ENCODE measurements around the gene IKZF3.
A peak's percentile ranks its signal among the peaks of the same experiment; 100 is the strongest.

Gene IKZF3

DNA sequence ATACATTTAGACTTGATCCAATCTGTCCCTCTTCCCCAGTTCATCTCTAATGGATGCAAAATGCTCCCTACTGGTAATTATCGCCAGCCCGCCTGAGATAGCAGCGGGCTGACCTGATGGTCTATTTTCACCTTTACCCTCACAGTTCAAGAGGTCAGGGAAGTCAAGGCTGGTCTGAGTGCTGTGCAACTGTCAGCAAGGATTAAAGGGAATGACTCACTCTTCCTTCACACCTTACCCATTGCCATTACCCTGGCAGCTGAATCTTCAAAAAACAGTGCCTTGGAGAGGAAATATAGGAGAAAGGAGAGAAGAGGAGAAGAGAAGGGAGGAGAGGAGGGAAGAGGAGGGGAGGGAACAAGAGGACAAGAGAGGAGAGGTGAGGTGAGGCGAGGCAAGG is 90.1 kb downstream of the IKZF3 start:
- no peak for DNase-seq (ENCODE audit: low read depth in 2 of 2)
- H3K4me3 ChIP-seq (replicated peaks in 1 of 2; ENCODE audit: low read depth in 2 of 2, low read length in 2 of 2): no peak overlapping the region
- TF ChIP-seq, protein P1, sequence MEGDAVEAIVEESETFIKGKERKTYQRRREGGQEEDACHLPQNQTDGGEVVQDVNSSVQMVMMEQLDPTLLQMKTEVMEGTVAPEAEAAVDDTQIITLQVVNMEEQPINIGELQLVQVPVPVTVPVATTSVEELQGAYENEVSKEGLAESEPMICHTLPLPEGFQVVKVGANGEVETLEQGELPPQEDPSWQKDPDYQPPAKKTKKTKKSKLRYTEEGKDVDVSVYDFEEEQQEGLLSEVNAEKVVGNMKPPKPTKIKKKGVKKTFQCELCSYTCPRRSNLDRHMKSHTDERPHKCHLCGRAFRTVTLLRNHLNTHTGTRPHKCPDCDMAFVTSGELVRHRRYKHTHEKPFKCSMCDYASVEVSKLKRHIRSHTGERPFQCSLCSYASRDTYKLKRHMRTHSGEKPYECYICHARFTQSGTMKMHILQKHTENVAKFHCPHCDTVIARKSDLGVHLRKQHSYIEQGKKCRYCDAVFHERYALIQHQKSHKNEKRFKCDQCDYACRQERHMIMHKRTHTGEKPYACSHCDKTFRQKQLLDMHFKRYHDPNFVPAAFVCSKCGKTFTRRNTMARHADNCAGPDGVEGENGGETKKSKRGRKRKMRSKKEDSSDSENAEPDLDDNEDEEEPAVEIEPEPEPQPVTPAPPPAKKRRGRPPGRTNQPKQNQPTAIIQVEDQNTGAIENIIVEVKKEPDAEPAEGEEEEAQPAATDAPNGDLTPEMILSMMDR (IDR thresholded peaks at IDR 0.05; ENCODE audit: low read depth, low read length): no peak

DNA sequence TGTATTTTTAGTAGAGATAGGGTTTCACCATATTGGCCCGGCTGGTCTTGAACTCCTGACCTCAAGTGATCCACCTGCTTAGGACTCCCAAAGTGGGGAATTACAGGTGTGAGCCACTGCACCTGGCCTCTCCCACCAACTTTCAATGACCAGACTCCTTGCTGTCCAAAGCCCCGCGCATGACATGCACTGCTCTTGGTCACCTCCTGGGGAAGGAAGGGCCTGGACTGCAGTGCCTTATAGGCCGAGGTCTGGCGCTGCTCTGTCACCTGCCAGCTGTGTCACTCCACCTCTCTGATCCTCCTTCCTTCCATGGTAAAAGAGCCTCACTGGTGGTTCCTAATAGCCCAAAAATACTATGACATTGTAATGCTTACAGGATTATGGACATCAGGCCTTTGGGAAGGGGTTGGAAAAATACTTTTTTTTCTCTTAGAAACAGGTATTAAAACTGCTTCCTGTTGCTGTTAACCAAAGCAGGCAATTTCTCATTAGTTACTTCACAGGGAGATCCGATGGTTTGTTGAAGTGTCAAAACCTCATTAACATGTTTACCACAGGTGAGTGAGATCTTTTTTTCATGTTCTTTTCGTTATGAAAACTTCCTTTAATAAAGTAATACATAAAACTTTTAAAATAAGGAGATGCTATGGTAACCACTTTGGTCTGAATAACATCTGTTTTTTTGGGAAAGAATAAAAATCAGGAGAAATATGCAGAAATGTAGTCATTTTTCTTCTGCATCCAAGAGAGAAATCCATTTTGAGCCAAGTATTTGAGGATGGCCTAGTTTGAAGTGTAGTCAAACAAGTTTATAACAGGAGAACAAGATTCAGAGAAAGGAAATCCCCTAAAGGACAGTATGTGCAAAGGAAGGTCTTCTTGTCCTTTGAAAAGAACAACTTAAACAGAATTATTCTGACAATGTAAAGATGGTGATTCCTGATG is 90.9 kb downstream of the IKZF3 start:
- TF ChIP-seq, protein P1 (IDR thresholded peaks at IDR 0.05; ENCODE audit: low read depth, low read length): no peak
- no peak for DNase-seq (ENCODE audit: low read depth in 2 of 2)

DNA sequence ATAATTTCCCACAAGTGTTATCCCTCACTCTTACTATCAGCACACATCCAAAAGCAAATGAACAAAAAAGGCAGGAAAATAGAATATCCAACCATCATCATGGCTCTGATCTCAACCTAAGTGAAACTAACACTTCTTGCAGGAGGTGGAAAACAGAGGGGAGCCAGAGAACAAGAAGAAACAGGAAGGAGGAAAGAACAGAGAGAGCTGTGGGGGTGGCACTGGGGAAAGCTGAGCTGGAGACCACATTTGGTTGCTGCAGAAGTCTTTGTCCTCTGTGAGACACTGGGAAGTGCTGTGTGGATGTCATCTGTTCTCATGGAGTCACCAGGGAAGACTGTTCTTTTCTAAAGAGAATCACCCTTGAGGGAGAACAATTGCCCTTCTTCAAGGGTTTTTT is 91.7 kb downstream of the IKZF3 start:
- no peak for DNase-seq (ENCODE audit: low read depth in 2 of 2)
- no peak overlapping the region for H3K4me3 ChIP-seq (replicated peaks in 1 of 2; ENCODE audit: low read depth in 2 of 2, low read length in 2 of 2)
- TF ChIP-seq, protein P1 (IDR thresholded peaks at IDR 0.05; ENCODE audit: low read depth, low read length): no peak

More for the DNA sequence above, 90.9 kb downstream of the IKZF3 start:
- H3K4me3 ChIP-seq (replicated peaks in 1 of 2; ENCODE audit: low read depth in 2 of 2, low read length in 2 of 2): no peak overlapping the region

DNA sequence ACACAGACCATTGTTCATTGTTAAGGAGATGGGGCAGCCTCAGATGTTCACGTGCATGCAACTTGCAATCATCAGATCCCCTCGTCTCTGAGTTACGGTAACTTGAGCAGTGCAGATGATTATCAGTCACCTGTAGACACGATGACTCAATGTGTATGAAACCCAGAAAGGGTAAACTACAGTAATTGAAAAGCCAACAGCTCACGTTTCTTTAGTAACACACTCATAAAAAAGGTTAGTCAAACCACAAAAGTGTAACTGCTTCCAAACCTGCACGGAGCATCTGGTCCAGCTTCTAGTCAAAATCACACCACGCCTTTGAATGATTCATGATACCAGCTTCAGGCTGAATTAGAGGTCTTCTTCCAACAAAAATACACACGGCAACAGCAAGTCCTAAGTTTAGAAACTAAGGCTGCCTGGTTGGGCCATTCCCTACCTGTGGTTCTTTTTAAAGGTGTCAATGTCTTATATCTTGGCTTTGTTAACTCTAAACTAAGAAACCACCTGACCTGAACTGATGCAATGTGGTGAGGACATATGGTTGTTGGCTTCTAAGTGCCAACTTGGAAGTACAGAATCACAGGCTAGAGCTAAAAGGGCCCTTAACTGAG is 94.0 kb downstream of the IKZF3 start:
- peak in 1 of 2 donors; percentile 21 for DNase-seq (ENCODE audit: low read depth in 2 of 2)
- H3K4me3 ChIP-seq (replicated peaks in 1 of 2; ENCODE audit: low read depth in 2 of 2, low read length in 2 of 2): no peak overlapping the region
- TF ChIP-seq, protein P1 (IDR thresholded peaks at IDR 0.05; ENCODE audit: low read depth, low read length): no peak

DNA sequence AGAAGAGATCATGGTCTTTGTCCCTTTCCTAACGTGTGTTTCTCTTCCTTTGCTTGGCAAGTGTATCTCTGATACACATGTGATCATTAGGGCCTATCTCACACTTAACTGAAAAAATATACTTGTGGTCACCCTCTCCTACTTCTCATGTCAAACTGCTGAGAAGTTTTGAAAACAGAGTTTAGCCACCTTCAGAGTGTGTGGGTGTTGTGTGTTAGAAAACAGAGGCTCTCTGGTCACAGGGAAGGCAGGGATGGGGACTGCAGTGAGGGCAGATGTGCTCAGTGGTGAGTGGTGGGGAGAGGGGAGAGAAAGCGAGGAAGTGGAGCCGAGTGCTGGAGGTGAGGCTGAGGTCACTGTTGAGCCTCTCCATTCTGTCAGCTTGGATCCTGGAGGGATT is 97.0 kb downstream of the IKZF3 start:
- no peak for DNase-seq (ENCODE audit: low read depth in 2 of 2)
- TF ChIP-seq, protein P1 (IDR thresholded peaks at IDR 0.05; ENCODE audit: low read depth, low read length): no peak
- no peak overlapping the region for H3K4me3 ChIP-seq (replicated peaks in 1 of 2; ENCODE audit: low read depth in 2 of 2, low read length in 2 of 2)

DNA sequence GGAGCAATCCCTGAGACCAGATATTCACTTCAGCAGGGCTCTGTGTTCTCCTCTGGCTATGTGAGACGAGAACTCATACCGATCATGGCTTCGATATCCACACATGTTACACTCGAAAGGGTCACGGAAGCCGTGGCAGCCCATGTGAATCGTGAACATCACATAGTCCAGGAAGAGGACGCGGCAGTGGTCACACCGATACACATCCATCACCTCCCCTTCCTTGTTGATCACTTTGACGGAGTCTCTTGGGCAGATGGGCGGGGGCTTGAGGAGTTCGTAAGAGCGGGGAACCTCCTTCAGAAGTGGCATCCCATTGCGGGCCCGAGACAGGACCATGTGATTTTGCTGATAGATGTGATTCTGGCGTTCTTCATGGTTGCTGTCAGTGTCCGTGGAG is 98.3 kb downstream of the IKZF3 start:
- no peak overlapping the region for H3K4me3 ChIP-seq (replicated peaks in 1 of 2; ENCODE audit: low read depth in 2 of 2, low read length in 2 of 2)

More for the DNA sequence above, 98.3 kb downstream of the IKZF3 start:
- DNase-seq (ENCODE audit: low read depth in 2 of 2): no peak
- TF ChIP-seq, protein P1 (IDR thresholded peaks at IDR 0.05; ENCODE audit: low read depth, low read length): no peak

Measured in cardiac fibroblast (primary cell).